Measurements from ENCODE around the gene MOB1B. TPM values are rescaled to one million over a fixed set of nuclear protein-coding genes. Genes with fewer than 3 reads are reported as not detected.

MOB1B gene
- total and polyA plus RNA-seq, 2 of the 13 experiments (the other 11 are each of a cell fraction or from before 2014, with no cell fraction given), result 3.9 to 4.0 TPM

DNA sequence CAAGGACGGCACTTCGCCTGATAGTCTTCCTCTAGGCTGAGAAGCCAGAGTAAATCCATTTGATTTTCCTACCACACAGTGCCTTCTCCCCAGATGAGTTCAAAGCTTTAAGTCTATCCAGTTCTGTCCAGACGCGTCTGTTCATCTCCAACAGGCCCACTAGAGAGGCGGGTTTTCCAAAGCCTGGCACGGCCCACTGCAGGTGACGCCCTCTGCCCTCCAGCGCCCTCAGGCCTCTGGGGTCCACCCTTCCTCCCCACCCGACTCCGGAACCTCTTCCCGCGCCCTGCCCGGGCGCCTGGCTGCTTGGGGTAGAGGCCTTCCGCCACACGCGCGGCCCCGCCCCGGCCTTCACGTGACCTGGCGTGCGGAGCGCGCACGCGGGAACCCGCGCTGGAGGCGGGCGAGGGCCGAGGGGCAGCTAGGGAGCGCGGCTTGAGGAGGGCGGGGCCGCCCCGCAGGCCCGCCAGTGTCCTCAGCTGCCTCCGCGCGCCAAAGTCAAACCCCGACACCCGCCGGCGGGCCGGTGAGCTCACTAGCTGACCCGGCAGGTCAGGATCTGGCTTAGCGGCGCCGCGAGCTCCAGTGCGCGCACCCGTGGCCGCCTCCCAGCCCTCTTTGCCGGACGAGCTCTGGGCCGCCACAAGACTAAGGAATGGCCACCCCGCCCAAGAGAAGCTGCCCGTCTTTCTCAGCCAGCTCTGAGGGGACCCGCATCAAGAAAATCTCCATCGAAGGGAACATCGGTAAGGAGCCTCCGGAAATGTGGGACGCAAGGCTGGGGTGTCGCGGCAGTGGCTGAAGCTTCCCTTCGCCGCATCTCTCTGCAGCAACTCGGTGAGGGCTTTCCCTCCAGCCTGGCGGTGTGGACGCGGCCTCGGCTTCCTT, 91.3 kb downstream of the MOB1B start, which contains the start of gene DCK (continued):
- TF ChIP-seq ETV6 (CRISPR knock-in tag; conservative IDR thresholded peaks at IDR 0.05), result no peak
- TF ChIP-seq RCOR2 (CRISPR knock-in tag; IDR thresholded peaks at IDR 0.05), result no peak
- TF ChIP-seq, protein P1, sequence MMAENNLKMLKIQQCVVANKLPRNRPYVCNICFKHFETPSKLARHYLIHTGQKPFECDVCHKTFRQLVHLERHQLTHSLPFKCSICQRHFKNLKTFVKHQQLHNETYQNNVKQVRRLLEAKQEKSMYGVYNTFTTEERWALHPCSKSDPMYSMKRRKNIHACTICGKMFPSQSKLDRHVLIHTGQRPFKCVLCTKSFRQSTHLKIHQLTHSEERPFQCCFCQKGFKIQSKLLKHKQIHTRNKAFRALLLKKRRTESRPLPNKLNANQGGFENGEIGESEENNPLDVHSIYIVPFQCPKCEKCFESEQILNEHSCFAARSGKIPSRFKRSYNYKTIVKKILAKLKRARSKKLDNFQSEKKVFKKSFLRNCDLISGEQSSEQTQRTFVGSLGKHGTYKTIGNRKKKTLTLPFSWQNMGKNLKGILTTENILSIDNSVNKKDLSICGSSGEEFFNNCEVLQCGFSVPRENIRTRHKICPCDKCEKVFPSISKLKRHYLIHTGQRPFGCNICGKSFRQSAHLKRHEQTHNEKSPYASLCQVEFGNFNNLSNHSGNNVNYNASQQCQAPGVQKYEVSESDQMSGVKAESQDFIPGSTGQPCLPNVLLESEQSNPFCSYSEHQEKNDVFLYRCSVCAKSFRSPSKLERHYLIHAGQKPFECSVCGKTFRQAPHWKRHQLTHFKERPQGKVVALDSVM (CRISPR knock-in tag; IDR thresholded peaks at IDR 0.05), result peak; percentile 76
- no peak for TF ChIP-seq ZNF20 (CRISPR knock-in tag; IDR thresholded peaks at IDR 0.05)
- 0 out of 2 replicates have a peak, but pooled peaks have one; percentile 34 for TF ChIP-seq PAX8 (CRISPR knock-in tag; IDR thresholded peaks at IDR 0.05; ENCODE audit: borderline replicate concordance)
- TF ChIP-seq, protein P2, sequence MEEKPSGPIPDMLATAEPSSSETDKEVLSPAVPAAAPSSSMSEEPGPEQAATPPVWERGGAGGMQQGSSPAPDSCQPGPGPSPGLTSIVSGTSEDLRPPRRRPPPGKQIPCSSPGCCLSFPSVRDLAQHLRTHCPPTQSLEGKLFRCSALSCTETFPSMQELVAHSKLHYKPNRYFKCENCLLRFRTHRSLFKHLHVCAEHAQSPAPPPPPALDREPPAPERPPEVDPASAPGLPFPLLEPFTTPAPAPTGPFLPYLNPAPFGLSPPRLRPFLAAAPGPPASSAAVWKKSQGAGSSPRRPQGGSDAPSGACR (CRISPR knock-in tag; IDR thresholded peaks at IDR 0.05), result no peak
- TF ChIP-seq SCMH1 (CRISPR knock-in tag; IDR thresholded peaks at IDR 0.05; ENCODE audit: borderline replicate concordance), result no peak
- TF ChIP-seq, protein P3, sequence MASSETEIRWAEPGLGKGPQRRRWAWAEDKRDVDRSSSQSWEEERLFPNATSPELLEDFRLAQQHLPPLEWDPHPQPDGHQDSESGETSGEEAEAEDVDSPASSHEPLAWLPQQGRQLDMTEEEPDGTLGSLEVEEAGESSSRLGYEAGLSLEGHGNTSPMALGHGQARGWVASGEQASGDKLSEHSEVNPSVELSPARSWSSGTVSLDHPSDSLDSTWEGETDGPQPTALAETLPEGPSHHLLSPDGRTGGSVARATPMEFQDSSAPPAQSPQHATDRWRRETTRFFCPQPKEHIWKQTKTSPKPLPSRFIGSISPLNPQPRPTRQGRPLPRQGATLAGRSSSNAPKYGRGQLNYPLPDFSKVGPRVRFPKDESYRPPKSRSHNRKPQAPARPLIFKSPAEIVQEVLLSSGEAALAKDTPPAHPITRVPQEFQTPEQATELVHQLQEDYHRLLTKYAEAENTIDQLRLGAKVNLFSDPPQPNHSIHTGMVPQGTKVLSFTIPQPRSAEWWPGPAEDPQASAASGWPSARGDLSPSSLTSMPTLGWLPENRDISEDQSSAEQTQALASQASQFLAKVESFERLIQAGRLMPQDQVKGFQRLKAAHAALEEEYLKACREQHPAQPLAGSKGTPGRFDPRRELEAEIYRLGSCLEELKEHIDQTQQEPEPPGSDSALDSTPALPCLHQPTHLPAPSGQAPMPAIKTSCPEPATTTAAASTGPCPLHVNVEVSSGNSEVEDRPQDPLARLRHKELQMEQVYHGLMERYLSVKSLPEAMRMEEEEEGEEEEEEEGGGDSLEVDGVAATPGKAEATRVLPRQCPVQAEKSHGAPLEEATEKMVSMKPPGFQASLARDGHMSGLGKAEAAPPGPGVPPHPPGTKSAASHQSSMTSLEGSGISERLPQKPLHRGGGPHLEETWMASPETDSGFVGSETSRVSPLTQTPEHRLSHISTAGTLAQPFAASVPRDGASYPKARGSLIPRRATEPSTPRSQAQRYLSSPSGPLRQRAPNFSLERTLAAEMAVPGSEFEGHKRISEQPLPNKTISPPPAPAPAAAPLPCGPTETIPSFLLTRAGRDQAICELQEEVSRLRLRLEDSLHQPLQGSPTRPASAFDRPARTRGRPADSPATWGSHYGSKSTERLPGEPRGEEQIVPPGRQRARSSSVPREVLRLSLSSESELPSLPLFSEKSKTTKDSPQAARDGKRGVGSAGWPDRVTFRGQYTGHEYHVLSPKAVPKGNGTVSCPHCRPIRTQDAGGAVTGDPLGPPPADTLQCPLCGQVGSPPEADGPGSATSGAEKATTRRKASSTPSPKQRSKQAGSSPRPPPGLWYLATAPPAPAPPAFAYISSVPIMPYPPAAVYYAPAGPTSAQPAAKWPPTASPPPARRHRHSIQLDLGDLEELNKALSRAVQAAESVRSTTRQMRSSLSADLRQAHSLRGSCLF (CRISPR knock-in tag; IDR thresholded peaks at IDR 0.05; ENCODE audit: borderline replicate concordance), result no peak
- TF ChIP-seq, protein P4, sequence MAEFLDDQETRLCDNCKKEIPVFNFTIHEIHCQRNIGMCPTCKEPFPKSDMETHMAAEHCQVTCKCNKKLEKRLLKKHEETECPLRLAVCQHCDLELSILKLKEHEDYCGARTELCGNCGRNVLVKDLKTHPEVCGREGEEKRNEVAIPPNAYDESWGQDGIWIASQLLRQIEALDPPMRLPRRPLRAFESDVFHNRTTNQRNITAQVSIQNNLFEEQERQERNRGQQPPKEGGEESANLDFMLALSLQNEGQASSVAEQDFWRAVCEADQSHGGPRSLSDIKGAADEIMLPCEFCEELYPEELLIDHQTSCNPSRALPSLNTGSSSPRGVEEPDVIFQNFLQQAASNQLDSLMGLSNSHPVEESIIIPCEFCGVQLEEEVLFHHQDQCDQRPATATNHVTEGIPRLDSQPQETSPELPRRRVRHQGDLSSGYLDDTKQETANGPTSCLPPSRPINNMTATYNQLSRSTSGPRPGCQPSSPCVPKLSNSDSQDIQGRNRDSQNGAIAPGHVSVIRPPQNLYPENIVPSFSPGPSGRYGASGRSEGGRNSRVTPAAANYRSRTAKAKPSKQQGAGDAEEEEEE (CRISPR knock-in tag; IDR thresholded peaks at IDR 0.05; ENCODE audit: borderline replicate concordance), result no peak
- no peak for TF ChIP-seq ZSCAN9 (CRISPR knock-in tag; IDR thresholded peaks at IDR 0.05; ENCODE audit: borderline replicate concordance)
- peak; percentile 45; the same call in 1 of the 2 replicates for TF ChIP-seq HOXD1 (CRISPR knock-in tag; IDR thresholded peaks at IDR 0.05)
- TF ChIP-seq ZNF737 (CRISPR knock-in tag; IDR thresholded peaks at IDR 0.05; ENCODE audit: borderline replicate concordance), result 0 out of 2 replicates have a peak, but pooled peaks have one; percentile 33
- TF ChIP-seq, protein P5, sequence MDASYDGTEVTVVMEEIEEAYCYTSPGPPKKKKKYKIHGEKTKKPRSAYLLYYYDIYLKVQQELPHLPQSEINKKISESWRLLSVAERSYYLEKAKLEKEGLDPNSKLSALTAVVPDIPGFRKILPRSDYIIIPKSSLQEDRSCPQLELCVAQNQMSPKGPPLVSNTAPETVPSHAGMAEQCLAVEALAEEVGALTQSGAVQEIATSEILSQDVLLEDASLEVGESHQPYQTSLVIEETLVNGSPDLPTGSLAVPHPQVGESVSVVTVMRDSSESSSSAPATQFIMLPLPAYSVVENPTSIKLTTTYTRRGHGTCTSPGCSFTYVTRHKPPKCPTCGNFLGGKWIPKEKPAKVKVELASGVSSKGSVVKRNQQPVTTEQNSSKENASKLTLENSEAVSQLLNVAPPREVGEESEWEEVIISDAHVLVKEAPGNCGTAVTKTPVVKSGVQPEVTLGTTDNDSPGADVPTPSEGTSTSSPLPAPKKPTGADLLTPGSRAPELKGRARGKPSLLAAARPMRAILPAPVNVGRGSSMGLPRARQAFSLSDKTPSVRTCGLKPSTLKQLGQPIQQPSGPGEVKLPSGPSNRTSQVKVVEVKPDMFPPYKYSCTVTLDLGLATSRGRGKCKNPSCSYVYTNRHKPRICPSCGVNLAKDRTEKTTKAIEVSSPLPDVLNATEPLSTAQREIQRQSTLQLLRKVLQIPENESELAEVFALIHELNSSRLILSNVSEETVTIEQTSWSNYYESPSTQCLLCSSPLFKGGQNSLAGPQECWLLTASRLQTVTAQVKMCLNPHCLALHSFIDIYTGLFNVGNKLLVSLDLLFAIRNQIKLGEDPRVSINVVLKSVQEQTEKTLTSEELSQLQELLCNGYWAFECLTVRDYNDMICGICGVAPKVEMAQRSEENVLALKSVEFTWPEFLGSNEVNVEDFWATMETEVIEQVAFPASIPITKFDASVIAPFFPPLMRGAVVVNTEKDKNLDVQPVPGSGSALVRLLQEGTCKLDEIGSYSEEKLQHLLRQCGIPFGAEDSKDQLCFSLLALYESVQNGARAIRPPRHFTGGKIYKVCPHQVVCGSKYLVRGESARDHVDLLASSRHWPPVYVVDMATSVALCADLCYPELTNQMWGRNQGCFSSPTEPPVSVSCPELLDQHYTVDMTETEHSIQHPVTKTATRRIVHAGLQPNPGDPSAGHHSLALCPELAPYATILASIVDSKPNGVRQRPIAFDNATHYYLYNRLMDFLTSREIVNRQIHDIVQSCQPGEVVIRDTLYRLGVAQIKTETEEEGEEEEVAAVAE (CRISPR knock-in tag; IDR thresholded peaks at IDR 0.05; ENCODE audit: borderline replicate concordance), result no peak
- peak; percentile 78 for TF ChIP-seq ZNF792 (CRISPR knock-in tag; IDR thresholded peaks at IDR 0.05)
